ENCODE measurements around the gene FAIM2.

FAIM2 gene

DNA sequence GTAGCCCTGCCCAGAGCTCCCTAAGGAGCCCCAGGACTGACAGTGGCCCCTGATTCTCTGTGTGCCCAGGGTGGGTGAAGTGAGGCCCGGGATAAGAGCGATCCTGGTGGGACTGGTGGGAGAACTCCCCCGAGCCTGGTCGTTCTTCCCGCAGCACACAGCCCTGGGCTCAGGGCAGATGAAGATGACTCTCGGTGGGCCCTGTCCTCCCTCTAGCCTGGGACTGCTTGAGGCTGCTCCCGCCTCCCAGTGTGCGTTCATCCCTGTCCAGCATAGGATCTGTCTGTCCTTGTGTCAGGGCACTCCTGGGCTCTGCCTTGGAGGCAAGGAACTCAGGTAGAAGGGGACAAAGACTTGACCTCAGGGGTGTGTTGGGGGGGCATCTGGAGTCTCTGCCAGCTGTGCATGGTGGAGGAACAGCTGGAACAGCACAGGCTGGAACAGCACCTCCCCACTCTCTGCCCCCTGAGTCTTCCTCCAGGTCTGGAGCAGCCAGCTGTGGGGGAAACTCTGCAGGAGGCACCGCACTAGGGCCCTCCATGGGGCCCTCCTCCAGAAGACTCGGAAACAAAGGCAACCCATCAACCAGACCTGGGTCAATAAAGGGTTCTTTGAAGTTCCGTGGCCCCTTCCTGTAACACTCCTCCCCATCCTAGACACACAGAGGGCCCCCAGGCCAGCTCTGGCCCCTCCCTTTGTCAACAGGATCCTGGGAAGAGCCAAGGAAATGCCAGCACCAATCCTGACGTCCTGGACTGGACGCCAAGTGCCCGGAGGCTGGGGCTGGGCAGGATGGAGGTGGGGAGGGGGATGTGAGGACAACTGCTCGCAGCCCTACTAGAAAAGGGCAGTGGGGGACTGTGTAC, 15.9 kb downstream of the FAIM2 start (continued):
- no peak for TF ChIP-seq ZNF70 (CRISPR knock-in tag; IDR thresholded peaks at IDR 0.05)
- no peak for TF ChIP-seq ZC3H10 (CRISPR knock-in tag; IDR thresholded peaks at IDR 0.05)

DNA sequence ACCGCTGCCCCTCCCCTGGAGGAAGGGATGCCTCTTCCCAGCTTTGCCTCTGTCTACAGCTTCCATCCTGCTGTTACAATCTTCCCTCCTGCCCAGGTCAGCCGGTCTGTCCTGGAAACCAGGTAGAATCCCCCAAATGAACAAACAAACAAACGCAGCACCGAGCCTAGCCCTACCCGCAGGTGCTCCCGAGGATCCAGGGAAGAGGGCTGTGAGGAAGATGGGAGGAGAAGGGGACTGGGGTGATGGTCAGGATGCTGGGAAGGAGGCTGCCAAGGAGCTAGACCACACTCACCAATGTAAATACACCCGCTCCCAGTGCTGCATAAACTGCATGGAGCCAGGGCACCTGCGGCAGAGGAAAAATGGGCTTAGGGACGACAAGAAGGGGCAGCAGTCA, 16.6 kb downstream of the FAIM2 start:
- ATAC-seq = no peak
- TF ChIP-seq ISL1 (CRISPR knock-in tag; IDR thresholded peaks at IDR 0.05) (no peak), ARNTL (CRISPR knock-in tag; IDR thresholded peaks at IDR 0.05; ENCODE audit: borderline replicate concordance, low read depth) (no peak), ZNF565 (CRISPR knock-in tag; conservative IDR thresholded peaks at IDR 0.05; ENCODE audit: low read depth) (no peak), ZNF70 (CRISPR knock-in tag; IDR thresholded peaks at IDR 0.05) (no peak), ZNF8 (CRISPR knock-in tag; IDR thresholded peaks at IDR 0.05) (no peak), OSR1 (CRISPR knock-in tag; IDR thresholded peaks at IDR 0.05) (no peak), TCF4 (CRISPR knock-in tag; IDR thresholded peaks at IDR 0.05; ENCODE audit: borderline replicate concordance) (no peak), RARB (CRISPR knock-in tag; IDR thresholded peaks at IDR 0.05) (no peak)
- TF ChIP-seq, protein P1, sequence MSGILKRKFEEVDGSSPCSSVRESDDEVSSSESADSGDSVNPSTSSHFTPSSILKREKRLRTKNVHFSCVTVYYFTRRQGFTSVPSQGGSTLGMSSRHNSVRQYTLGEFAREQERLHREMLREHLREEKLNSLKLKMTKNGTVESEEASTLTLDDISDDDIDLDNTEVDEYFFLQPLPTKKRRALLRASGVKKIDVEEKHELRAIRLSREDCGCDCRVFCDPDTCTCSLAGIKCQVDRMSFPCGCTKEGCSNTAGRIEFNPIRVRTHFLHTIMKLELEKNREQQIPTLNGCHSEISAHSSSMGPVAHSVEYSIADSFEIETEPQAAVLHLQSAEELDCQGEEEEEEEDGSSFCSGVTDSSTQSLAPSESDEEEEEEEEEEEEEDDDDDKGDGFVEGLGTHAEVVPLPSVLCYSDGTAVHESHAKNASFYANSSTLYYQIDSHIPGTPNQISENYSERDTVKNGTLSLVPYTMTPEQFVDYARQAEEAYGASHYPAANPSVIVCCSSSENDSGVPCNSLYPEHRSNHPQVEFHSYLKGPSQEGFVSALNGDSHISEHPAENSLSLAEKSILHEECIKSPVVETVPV (CRISPR knock-in tag; IDR thresholded peaks at IDR 0.05) = no peak
- TF ChIP-seq, protein P2, sequence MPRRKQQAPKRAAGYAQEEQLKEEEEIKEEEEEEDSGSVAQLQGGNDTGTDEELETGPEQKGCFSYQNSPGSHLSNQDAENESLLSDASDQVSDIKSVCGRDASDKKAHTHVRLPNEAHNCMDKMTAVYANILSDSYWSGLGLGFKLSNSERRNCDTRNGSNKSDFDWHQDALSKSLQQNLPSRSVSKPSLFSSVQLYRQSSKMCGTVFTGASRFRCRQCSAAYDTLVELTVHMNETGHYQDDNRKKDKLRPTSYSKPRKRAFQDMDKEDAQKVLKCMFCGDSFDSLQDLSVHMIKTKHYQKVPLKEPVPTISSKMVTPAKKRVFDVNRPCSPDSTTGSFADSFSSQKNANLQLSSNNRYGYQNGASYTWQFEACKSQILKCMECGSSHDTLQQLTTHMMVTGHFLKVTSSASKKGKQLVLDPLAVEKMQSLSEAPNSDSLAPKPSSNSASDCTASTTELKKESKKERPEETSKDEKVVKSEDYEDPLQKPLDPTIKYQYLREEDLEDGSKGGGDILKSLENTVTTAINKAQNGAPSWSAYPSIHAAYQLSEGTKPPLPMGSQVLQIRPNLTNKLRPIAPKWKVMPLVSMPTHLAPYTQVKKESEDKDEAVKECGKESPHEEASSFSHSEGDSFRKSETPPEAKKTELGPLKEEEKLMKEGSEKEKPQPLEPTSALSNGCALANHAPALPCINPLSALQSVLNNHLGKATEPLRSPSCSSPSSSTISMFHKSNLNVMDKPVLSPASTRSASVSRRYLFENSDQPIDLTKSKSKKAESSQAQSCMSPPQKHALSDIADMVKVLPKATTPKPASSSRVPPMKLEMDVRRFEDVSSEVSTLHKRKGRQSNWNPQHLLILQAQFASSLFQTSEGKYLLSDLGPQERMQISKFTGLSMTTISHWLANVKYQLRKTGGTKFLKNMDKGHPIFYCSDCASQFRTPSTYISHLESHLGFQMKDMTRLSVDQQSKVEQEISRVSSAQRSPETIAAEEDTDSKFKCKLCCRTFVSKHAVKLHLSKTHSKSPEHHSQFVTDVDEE (CRISPR knock-in tag; IDR thresholded peaks at IDR 0.05) = no peak
- TF ChIP-seq, protein P3, sequence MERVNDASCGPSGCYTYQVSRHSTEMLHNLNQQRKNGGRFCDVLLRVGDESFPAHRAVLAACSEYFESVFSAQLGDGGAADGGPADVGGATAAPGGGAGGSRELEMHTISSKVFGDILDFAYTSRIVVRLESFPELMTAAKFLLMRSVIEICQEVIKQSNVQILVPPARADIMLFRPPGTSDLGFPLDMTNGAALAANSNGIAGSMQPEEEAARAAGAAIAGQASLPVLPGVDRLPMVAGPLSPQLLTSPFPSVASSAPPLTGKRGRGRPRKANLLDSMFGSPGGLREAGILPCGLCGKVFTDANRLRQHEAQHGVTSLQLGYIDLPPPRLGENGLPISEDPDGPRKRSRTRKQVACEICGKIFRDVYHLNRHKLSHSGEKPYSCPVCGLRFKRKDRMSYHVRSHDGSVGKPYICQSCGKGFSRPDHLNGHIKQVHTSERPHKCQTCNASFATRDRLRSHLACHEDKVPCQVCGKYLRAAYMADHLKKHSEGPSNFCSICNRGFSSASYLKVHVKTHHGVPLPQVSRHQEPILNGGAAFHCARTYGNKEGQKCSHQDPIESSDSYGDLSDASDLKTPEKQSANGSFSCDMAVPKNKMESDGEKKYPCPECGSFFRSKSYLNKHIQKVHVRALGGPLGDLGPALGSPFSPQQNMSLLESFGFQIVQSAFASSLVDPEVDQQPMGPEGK (CRISPR knock-in tag; IDR thresholded peaks at IDR 0.05; ENCODE audit: borderline replicate concordance) = no peak

DNA sequence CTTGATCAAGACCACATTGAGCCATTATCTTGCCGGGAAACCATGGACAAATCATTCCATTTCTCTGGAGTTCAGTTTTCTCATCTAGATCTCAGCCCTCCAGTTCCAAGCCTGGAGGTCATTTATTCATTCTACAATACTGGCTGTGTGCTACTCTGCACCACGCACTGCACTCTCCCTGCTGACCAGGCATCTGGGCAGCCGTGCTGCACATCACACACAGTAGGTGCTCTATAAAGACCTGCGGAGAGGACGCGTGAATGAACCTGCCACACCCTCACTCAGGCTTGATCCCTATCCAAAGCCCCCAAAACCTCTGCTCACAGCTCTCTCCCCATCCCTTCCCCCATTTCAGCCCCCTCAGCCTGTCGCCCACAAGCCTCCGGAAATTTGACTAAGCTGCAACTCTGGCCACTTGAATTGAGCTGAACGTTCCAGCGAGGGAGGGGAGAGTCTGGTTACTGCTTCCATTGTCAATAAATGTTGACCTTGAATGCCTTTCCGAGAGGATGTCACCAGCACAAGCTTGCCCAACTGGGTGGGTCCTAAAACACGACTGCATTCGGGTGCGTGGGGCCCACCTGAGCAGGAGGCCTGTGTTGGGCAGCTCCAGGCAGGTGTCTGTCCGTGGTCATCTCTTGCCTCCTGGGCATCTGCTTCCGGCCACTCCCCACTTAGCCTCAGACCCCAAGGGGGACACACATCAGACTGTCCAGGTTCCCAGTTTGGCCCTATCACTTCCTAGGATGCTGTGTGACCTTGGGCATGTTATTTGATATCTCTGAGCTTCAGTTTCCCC, 17.8 kb downstream of the FAIM2 start:
- ATAC-seq = no peak
- TF ChIP-seq ESRRG (CRISPR knock-in tag; IDR thresholded peaks at IDR 0.05) (no peak), ZFP3 (CRISPR knock-in tag; IDR thresholded peaks at IDR 0.05) (no peak), ISL1 (CRISPR knock-in tag; IDR thresholded peaks at IDR 0.05) (no peak), TCF4 (CRISPR knock-in tag; IDR thresholded peaks at IDR 0.05; ENCODE audit: borderline replicate concordance) (no peak), TOX (CRISPR knock-in tag; IDR thresholded peaks at IDR 0.05; ENCODE audit: borderline replicate concordance) (no peak), GLIS3 (CRISPR knock-in tag; IDR thresholded peaks at IDR 0.05) (no peak), CSDC2 (CRISPR knock-in tag; IDR thresholded peaks at IDR 0.05) (no peak), ZNF565 (CRISPR knock-in tag; conservative IDR thresholded peaks at IDR 0.05; ENCODE audit: low read depth) (no peak), OSR1 (CRISPR knock-in tag; IDR thresholded peaks at IDR 0.05) (no peak), ZNF8 (CRISPR knock-in tag; IDR thresholded peaks at IDR 0.05) (no peak), SNAI2 (CRISPR knock-in tag; IDR thresholded peaks at IDR 0.05) (no peak), BACH2 (CRISPR knock-in tag; IDR thresholded peaks at IDR 0.05; ENCODE audit: borderline replicate concordance) (no peak), PPARA (CRISPR knock-in tag; IDR thresholded peaks at IDR 0.05; ENCODE audit: borderline replicate concordance) (no peak), ZC3H10 (CRISPR knock-in tag; IDR thresholded peaks at IDR 0.05) (no peak), ZFP30 (CRISPR knock-in tag; IDR thresholded peaks at IDR 0.05) (no peak)
- TF ChIP-seq, protein P2 (CRISPR knock-in tag; IDR thresholded peaks at IDR 0.05) = no peak
- TF ChIP-seq, protein P3 (CRISPR knock-in tag; IDR thresholded peaks at IDR 0.05; ENCODE audit: borderline replicate concordance) = no peak
- TF ChIP-seq, protein P4, sequence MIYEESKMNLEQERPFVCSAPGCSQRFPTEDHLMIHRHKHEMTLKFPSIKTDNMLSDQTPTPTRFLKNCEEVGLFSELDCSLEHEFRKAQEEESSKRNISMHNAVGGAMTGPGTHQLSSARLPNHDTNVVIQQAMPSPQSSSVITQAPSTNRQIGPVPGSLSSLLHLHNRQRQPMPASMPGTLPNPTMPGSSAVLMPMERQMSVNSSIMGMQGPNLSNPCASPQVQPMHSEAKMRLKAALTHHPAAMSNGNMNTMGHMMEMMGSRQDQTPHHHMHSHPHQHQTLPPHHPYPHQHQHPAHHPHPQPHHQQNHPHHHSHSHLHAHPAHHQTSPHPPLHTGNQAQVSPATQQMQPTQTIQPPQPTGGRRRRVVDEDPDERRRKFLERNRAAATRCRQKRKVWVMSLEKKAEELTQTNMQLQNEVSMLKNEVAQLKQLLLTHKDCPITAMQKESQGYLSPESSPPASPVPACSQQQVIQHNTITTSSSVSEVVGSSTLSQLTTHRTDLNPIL (CRISPR knock-in tag; IDR thresholded peaks at IDR 0.05; ENCODE audit: low read depth) = no peak
